HG03439 (cell line): ENCODE data around the gene PFKFB2.

ENCODE experiments used
- ATAC-seq: cut with Tn5 transposase; IDR thresholded peaks from one replicate; pipeline ENCODE4 v1.9.1; 2021; ENCODE audit warnings: mild to moderate bottlenecking, moderate library complexity; ENCODE audit not compliant: unreplicated experiment

PFKFB2 gene

DNA sequence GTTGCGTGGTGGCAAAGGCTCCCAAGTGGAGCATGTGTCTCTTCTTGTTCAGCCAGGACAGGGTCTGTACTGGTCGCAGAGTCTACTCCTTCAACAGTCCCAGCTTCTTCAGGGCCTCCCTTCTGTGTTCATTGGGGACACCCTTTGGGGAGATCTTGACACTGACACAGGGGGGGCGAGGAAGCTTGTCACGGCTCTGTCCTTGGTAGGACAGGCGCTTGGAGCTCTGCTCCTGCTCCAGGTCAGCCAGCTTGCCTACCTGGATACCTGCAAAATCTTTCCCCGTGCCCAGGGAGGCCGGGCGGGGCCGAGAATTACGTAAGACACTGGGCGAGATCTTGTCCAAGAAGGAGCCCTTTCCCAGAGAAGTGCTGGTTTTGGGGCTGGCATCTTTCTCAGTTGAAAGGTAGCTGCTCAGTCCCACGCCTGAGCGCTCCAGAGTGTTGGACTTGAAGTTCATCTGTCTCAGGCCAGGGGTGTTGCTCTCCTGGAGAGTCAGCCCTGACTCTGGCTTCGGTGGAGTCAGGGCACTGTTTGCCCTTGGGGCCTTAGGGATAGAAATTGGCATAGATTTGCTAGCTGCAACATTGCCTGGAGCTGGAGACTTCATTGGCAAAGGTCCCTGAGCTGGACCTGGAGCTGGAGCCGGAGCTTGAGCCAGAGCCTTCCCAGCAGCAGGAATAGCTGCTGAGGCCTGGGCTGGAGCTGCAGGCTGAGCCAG lies 31.0 kb upstream of the PFKFB2 start:
- no peak for ATAC-seq

DNA sequence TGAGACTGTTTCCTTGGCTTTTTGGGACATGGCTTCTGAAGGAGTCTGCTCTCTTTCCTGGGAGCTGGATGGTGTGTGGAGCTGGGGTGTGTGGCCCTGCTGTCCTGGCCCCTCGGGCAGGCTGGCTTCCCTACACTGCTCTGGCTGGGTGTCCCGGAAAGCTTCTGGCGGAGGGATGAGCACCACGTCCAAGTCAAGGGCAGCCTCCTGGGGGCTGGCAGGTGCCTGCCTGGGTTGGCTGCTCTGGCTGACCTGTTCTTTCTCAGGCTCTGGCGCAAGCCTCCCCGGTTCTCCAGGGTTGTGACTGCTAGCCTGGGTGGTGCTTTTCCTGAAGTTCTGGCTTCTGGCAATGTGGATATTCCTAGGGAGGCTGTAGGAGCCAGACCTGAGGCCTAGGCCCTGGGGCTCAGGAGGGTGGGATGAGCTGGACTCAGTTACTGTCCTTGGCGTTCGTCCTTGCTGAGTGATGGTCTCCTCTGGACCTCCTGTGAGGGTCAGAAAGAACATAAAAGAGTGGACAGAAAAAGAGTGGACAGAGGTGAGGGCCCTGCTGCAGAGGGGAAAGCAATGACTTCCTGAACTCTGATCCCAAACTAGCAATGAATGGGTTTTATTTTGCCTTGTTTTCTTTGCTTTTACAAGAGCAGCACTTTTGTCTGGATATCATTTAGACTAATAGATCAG lies 29.9 kb upstream of the PFKFB2 start:
- no peak for ATAC-seq

DNA sequence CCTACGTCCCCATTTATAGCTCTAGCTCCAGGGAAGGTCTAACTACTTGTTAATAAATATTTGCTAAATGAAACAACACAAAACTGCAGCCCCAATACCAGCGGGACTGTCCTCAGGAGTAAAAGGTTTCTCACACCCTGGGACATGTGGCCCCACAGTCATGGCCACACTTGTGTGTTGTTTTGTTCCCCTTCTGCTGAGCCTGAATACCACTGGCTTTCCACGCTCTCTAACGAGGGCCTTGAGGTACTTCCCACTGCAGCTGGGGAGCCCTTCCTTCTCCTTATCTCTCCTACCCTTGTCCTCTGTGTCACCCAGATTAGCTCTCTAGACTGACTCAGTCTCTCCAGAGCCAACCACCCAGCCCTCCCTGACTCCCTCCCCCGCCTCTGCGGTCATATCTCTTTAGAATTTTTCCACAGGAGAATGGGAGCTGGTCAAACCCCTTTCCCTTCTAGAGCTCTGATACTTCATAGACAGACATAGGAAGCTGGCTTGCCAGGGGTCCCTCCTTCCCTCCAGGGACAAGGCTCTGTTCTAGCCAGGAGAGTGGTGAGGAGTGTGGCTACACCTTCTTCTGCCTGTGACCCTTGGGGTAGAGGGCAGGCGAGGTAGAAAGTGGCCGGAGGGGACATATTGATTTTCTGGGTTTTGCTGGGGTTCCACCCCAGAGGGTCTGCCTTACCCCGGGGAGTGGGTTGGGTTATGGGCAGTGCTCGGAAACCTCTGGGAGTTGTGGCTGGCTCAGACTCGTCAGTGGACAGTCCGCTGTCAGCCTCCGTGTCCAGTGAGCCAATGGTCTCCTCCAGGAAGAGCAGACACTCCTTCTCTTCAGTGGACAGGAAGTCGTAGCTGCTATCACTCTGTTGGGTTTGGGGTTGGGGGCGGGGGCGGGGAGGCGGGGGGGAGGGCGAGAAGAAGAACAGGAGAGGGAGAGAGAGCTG lies 28.6 kb upstream of the PFKFB2 start:
- ATAC-seq = no peak

DNA sequence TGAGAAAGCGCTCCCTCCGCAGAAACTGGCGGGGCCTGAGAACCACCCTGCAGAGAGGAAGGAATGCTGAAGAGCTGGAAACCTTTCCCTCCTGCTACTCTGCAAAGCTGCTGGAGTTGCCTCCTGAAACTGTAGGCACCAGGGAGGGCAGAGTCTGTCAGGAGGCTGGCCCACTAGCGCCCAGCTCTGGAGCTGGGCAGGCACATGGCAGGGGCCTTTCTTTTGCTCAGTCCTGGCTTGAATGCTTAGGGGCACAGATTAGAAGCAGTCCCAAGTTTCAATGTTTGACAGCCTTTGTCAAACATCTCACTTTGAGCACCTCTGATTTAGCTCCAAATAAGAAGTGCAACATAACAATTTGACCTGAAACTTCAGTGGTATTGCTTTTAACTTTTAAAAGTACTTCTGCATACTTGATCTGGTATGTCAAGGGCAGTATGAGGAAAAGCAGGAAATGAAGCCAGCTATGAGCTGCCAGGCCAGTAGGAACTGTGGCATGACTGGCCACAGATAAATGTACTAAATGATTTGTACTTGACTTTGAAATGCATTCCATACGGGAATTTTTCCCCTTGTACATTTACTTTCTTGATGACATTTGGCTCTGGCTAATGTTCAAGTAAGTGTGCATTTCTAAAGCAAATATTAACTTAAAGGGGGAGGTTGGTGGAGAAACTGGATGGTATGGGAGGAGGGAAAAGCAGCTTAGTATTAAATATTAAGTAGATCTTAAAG lies 27.8 kb upstream of the PFKFB2 start:
- no peak for ATAC-seq

DNA sequence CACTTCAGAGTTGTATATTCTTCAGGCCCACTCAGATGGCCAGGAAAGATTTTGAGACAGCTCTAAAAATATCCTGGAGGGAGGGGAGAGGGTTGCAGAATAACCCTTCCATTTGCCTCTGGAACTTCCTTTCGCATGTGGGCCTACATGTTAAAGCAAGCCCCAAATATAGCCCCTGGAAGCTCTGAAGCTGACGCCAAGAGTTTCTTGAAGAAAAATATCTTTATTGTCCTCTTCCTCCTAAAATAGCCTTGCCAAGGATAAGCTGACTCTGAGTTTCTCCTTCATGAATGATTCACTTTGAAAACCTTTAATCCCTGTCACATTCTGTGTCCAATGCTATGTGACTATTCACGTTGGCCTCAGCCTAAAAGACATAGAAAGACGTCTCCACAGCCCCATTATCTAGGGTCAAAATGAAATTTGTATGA lies 27.0 kb upstream of the PFKFB2 start:
- no peak for ATAC-seq

DNA sequence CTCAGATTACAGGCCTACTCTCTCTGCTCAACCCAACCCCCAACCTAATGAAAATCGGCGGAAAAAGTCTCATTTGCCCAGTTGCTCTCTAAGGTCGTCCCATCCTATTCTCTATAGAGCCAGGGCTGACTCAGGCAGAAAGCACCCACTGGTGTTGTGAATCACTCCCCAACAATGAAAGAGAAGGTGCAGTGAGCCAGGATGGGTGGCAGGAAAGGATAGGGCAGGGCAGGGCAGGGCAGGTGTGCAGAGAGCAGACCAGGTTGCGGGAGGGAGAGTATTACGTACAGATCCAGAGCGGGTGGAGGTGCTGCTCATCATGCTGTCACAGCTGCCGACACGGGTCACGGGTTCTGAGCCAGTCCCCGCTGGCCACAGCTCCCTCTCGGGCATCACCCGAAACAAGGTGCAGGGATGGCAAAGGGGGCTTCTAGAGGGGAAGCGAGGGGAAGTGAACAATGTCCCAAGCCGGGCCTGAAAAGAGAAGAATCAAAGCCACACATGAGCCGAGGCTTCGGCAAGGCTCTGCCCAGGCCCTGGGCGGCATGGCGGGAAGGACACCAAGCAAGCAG lies 25.8 kb upstream of the PFKFB2 start:
- no peak for ATAC-seq

DNA sequence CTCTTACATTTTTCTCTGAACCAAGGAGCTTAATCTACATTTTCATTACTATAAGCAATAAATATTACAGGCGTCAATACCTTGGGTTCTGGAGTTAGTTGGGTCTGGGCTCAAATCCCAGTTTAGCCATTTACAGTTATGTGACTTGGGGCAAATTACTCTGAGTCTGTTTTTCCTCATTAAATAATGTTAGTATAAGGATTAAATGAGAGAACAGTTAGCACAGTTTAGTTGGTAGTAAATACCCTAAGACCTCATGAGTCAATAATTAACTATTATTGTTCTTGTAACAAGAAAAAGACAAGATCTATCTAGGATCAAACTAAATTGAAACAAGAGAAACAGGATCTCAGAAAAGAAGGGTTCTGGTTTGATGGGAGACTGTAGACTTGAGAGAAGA lies 25.2 kb upstream of the PFKFB2 start:
- no peak for ATAC-seq

DNA sequence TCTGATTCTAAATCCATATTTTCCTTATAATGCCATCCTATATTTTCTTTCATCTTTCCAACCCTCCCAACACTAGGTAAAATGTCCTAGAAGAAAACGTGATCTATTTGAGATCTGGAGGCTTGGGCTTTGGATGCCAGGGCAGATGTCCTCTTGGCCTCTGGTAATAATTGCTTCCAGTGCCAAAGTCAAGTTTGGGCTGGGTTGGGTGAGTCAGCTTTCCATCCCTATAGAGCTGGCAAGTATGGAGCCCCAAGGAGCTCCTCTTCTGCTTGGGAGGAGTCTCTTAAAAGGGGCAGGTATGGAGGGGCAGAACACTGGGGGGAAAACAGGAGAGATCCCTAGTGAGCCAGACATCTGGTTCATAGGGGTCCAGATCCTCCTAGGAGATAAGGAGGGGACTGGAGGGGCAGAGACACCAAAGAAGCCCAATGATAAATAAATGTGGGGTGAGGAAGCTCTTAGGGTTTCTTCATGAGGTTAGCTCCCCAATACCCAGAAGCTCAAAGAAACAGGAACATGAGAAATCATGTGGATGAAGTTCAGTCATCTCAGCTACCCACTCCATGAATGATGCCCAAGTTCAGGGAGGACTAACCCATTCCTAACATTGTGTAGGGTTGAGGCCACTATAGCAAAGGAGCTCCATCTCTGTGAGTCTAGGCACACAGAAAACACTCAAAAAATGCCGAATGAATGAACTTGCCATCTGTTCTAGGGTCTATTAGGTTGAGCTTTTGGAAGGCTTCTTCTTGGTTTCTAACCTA lies 24.0 kb upstream of the PFKFB2 start:
- no peak for ATAC-seq

DNA sequence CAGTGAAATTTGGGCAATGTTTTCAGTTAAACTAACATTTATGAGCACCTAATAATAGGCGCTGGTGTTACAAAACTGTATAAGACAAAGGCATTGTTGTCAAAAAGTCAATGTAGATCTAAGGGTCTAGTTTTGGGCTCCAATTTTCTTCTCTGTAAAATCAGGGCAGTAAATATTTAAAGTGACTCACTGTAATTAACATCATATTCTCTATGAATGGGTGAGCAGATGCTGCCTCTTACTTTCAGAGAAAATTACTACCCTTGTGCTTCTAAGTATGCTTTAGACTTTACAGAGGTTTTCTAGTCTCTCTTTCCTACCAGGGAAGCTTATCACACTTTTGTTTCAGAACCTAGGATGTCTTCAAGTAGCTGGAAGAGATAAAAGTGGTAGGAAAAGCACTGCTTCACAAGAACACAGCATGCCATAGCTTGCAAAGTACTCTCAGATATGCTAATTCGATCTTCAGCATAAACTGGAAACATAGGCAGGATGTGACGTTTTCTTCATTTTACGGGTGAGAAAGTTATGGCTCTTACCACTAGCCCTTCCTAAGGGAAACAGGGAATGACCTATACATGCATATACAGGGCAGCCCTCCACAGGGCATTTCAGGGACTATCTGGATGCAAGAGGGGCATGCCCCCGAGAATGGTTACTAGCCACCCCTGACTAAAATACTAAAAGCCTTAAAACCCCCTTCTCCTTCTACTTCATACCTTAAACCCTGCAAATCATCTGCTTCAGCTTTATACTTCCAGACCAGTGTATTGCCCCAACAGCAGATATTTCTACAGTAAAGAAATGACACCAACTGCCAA lies 23.2 kb upstream of the PFKFB2 start:
- ATAC-seq = no peak

DNA sequence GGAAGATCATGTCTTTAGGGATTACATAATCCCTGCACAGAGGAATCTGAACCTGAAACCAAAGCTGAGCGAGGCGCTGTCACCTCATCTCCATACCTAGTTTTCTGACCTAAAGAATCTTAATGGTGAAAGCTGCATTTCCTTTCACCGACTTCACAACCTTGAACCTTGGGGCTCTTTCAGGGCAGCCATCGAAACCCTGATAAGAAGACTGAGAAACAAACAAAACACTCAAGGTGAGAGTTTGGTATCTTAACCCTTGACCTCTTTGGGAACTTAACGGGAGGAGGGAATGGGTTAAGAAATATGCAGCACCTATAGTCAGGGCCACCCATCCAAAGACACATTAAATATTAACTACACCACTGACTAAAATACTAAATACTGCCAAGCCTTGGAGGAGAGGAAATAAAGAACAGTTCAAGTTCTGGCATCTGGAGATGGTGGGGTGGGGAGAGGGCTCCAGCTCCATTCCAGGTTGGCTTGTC lies 22.5 kb upstream of the PFKFB2 start:
- no peak for ATAC-seq

DNA sequence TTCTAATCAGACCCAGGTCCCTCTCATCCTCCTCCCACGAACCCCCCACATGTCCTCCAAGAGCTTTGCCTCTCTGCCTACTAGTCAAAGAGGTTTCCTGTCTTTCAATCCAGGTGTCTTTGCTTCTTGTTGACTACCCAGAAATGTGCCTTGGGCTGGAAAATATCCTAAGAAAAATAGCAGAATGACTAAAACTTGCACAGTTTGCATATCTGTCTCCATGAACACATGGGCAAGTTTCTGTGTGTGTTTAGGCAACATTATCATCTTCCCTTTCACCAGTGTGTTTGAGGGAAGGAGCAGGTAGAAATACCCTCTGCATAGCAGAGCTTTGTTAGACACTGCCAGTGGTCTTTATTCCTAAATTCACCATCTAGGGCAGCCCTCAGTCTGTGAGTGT lies 22.1 kb upstream of the PFKFB2 start:
- no peak for ATAC-seq

DNA sequence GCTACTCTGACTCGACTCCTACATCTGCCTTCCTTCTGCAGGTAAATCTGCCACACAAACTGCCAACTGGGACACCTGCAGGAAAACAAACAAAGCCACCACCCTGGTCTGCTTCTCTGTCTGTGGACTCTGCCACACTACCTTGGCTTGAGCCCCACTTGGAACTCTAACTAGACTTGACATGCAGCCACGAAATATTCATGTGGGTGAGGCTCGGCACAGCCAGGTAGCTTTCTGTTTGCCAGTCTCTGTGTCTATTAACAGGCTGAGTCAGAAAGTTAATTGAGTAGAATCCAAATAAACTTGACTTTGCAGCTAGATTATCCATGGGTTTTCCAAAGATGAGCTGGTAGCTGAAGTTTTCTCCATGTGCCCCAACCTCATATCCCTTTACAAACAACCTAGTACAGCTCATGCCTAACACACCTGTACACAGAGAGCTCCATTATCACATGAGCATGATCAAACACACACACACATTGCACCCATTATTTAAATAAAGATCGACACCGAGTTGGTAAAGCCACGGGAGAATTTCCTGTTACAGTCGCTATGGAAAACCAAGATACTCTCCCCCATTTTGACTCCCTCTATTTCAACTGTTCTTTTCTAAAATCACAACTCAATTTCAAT lies 21.3 kb upstream of the PFKFB2 start:
- no peak for ATAC-seq

DNA sequence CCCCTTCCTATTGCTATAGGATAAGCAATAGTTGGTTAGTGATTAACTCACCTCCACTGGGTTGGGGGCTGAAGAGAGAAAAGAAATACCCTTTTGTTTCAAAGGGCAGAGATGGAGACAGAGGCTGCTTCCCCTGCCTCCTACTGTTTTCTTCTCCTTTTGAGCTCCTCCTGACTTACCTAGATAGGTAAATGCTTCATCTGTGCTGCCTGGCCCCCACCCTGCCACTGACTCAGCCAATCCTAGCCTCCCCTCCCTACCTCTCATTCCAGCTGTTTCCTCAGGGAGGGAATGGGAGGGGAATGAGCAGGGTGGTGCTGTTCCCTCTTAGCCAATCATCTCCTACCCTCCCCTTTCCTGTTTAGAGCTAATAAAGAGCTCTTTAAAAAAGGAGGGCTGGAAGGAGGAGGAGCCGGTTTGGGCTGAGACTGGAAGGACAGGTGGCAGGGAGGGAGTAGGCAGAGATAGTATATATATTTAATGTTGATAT lies 20.5 kb upstream of the PFKFB2 start, which contains the start of gene C1orf116:
C1orf116 (minus strand) TSS at position 229 of the 490 bp plus-strand sequence. CDS start 5,158 bp downstream, outside the sequence.
- no peak for ATAC-seq

DNA sequence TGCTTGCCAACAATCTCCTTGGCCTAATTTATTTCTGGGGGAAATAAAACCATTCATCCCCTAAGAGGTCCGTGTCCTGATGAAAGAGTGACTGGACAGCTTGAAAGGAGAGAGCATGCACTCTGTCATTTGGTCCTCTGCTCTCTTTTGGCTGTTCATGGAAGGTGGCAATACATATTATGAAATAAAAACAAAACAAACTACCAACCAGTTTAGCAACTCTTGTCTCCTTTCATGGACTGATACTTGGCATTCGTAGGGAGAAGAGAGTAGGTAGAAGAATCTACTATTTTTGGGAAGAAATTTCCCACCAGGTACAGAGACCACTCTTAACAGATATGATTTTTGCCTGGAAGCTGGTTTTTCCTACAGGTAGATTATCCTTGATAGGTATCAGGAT lies 19.8 kb upstream of the PFKFB2 start:
- no peak for ATAC-seq

DNA sequence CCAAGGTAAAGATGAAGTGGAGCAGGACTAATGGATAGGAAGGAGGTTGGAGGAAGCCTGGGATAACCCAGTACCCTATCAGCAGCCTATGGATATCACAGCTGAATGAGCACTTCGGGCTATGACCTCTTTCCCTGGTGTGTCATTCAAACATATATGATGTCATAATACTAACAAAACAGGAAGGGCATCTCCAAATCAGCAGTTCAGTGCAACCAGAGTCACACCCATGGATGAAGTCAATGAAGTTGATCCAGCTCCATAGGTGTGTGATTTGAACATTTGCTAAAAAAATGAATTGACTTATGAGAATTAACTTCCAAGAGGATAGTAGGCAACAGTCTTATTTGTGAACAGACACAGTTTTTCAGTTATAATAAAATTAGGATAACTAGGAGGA lies 18.9 kb upstream of the PFKFB2 start:
- no peak for ATAC-seq

DNA sequence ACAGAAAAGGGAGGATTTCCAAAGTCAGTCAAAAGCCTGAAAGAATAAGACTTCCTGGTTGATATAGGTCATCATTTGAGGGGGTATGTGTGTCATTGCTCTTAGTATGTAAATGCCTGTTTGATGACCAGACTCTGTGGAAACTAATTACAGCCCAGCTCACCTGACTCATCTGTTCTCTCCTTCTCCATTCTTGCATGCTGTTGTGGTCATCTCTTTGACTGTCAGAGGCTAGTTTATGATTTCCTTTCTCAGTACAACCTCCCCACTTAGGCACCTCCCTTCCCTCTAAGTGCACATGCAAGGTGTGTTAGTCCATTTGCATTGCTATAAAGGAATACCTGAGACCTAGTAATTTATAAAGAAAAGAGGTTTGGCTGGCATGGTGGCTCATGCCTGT lies 18.1 kb upstream of the PFKFB2 start:
- ATAC-seq = no peak

DNA sequence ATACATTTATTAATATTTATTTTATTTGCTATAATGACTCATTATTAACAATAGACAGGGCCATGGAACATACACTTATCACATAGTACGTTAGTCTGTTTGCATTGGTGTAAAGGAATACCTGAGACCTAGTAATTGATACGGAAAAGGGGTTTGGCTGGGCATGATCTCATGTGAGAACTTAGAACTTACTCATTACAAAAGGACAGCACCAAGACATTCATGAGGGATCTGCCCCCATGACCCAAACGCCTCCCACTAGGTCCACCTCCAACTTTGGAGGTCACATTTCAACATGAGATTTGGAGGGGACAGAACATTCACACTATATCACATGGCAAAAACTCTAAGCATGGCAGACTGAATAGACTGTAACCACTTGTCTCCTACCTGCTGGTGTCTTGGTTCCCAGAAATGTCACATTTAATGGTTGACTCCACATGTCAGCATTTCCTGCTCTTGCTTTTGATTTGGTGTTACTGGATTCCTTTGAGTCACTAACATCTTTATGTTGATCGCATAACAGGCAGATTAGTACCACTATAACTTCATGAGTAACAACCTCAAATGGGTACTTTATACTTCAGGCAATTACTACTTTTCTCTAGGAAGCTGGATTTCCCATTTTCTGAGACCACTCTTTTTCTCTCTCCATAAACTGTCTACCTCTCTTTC lies 17.1 kb upstream of the PFKFB2 start:
- no peak for ATAC-seq
